HepG2 (cell line): ENCODE results near the gene SLC45A2. TPM values are rescaled to one million over a fixed set of nuclear protein-coding genes. Genes with fewer than 3 reads are reported as not detected.

Experiments used
- ATAC-seq: fragments of 200-7000 bp; cut with Tn5 transposase; 3 replicates; pipeline ENCODE4 v1.9.1; 2020; ENCODE audit warnings: mild to moderate bottlenecking, moderate library complexity
- BruUV-seq: library from RNA; stranded (reverse); fragments of 400-500 nt; replicated peaks from 2 replicates; lab custom pipeline; 2021; lab: Mats Ljungman, UMichigan
- CTCF ChIA-PET: fragments of 300-600 bp; formaldehyde crosslinking; extraction: SDS; loops from one replicate; lab custom pipeline; 2021; ENCODE audit warnings: low total read pairs, inconsistent platforms, low intra/inter-chr PET ratio; lab: Yijun Ruan, JAX
- POLR2A ChIA-PET: fragments of 350-600 bp; sonication (Branson Sonifier 250); formaldehyde crosslinking; loops from one replicate; lab custom pipeline; 2020; ENCODE audit warnings: antibody characterized with exemption, inconsistent platforms; lab: Yijun Ruan, JAX
- DNase-seq: peaks from one replicate; pipeline ENCODE4 v3.0.0-alpha.2; 2015; ENCODE audit warnings: low spot score
- FAIRE-seq: peaks from 3 replicates; lab custom pipeline; 2011; peaks lifted over from hg19 to GRCh38; lab: Jason Lieb, UNC
- H2AFZ ChIP-seq: one replicate; pipeline ENCODE4 v1.6.1; 2011; ENCODE audit warnings: low read length, inconsistent platforms
- H3K27ac ChIP-seq: fragments of 300-600 bp; 3 replicates; pipeline ENCODE4 v1.8.0; 2011; ENCODE audit warnings: mixed run types, mild to moderate bottlenecking, mixed read lengths, low read length, inconsistent platforms; ENCODE audit not compliant: insufficient read depth; ENCODE audit errors: extremely low read length
- H3K27me3 ChIP-seq, 2 experiments: fragments of 200-600 bp in 1 of 2; 2 replicates in 1 of 2; 3 replicates in 1 of 2; pipeline versions ENCODE4 v1.6.0 to v1.8.0; 2011; ENCODE audit warnings: low read length in 2 of 2, mild to moderate bottlenecking in 2 of 2, moderate library complexity in 2 of 2, inconsistent platforms in 1 of 2; ENCODE audit not compliant: insufficient read depth in 2 of 2, control insufficient read depth in 1 of 2
- H3K36me3 ChIP-seq, 2 experiments: fragments of 200-600 bp in 1 of 2; replicated peaks in 1 of 2; 2 replicates in 1 of 2; 3 replicates in 1 of 2; pipeline versions ENCODE4 v1.5.1 to v1.8.0; 2011; ENCODE audit warnings: low read length in 2 of 2, inconsistent platforms in 1 of 2; ENCODE audit not compliant: insufficient read depth in 2 of 2, control insufficient read depth in 1 of 2
- H3K4me1 ChIP-seq: 2 replicates; pipeline ENCODE4 v1.5.1; 2012; ENCODE audit warnings: low read length, inconsistent platforms; ENCODE audit not compliant: insufficient read depth
- H3K4me2 ChIP-seq: 2 replicates; pipeline ENCODE4 v1.6.0; 2011; ENCODE audit warnings: low read depth, low read length, inconsistent platforms
- H3K4me3 ChIP-seq, 3 experiments: fragments of 200-600 bp in 1 of 3; sonication (generic), shearing (Covaris generic) in 1 of 3; replicated peaks in 1 of 3; 2 replicates each; pipeline ENCODE4 v1.5.1; 2011 to 2016; ENCODE audit warnings: low read length in 3 of 3, inconsistent platforms in 2 of 3, low read depth in 2 of 3, mild to moderate bottlenecking in 2 of 3, control low read depth in 1 of 3, mixed read lengths in 1 of 3; ENCODE audit not compliant: insufficient read depth in 1 of 3
- H3K79me2 ChIP-seq: one replicate; pipeline ENCODE4 v1.6.1; 2011; ENCODE audit warnings: low read length, inconsistent platforms; ENCODE audit not compliant: insufficient read depth
- H3K9ac ChIP-seq: 2 replicates; pipeline ENCODE4 v1.6.0; 2011; ENCODE audit warnings: mild to moderate bottlenecking, low read depth, low read length, inconsistent platforms; ENCODE audit not compliant: insufficient read depth
- H3K9me3 ChIP-seq: 2 replicates; pipeline ENCODE4 v1.5.1; 2012; ENCODE audit warnings: mild to moderate bottlenecking, low read length
- H4K20me1 ChIP-seq: 2 replicates; pipeline ENCODE4 v1.6.0; 2011; ENCODE audit warnings: inconsistent platforms, mild to moderate bottlenecking, low read length, moderate library complexity; ENCODE audit not compliant: insufficient read depth
- GMEB1 ChIP-seq: sonication (generic); formaldehyde crosslinking; IDR thresholded peaks from 2 replicates; pipeline ENCODE4 v1.5.1; 2020; ENCODE audit warnings: missing genetic modification reagents, mild to moderate bottlenecking, borderline replicate concordance
- IKZF4 ChIP-seq: sonication (generic); formaldehyde crosslinking; IDR thresholded peaks from 2 replicates; pipeline ENCODE4 v1.5.1; 2020; ENCODE audit warnings: borderline replicate concordance, mild to moderate bottlenecking, low read depth, missing genetic modification reagents; ENCODE audit errors: not compliant biosample characterization
- NCOA5 ChIP-seq: sonication (generic); formaldehyde crosslinking; IDR thresholded peaks from 2 replicates; pipeline ENCODE4 v1.4.0; 2020; ENCODE audit warnings: missing genetic modification reagents
- ZBTB49 ChIP-seq: sonication (generic); formaldehyde crosslinking; IDR thresholded peaks from 2 replicates; pipeline ENCODE4 v1.4.0; 2020; ENCODE audit warnings: missing genetic modification reagents, borderline replicate concordance
- ZNF34 ChIP-seq: sonication (generic); formaldehyde crosslinking; IDR thresholded peaks from 2 replicates; pipeline ENCODE4 v1.4.0; 2020; ENCODE audit warnings: mild to moderate bottlenecking, missing genetic modification reagents, borderline replicate concordance
- WGBS: methylation state at CpG from one replicate; pipeline ENCODE4 v1.1.6; 2017; ENCODE audit warnings: low lambda C conversion rate; 5-methylcytosine and 5-hydroxymethylcytosine counted together
- in situ Hi-C: cut with HindIII; loops from 2 replicates; pipeline ENCODE4 v1.10.0; 2017; ENCODE audit warnings: low pct_unique_long_range_greater_than_20kb; ENCODE audit not compliant: extremely low pct_ligation_motif_present
- intact Hi-C: fragments of 100-400 bp; cut with micrococcal nuclease; formaldehyde crosslinking; loops from one replicate; pipeline ENCODE4 v1.10.0; 2022; ENCODE audit not compliant: unreplicated experiment
- polyA plus RNA-seq, 8 experiments: library from polyadenylated mRNA; depleted of rRNA in 3 of 8; stranded (reverse) in 7 of 8; unstranded in 1 of 8; fragments of >200 nt; fragmentation: Illumina TruSeq in 4 of 8; extraction: Trizol in 4 of 8; gene quantifications; 2 replicates each; pipeline versions ENCODE4 v1.2.1 to v1.2.3, GENCODE V29; 2011 to 2016; ENCODE audit warnings: low read depth in 4 of 8, missing spikeins in 1 of 8, mixed read lengths in 1 of 8; ENCODE audit not compliant: insufficient read depth in 1 of 8
- total RNA-seq, 5 experiments: library from RNA; depleted of rRNA; stranded (reverse); fragments of >200 nt; fragmentation: Illumina TruSeq; extraction: Trizol; gene quantifications; 2 replicates each; pipeline ENCODE4 v1.2.3, GENCODE V29; 2016; ENCODE audit warnings: low read depth in 1 of 5

Gene SLC45A2
- total and polyA plus RNA-seq, 2 of the 13 experiments (the other 11 are each of a cell fraction or from before 2014, with no cell fraction given): 0.22 to 0.24 TPM

- CTCF ChIA-PET: no interaction called here
- intact Hi-C loops: loop anchor here (10.0 kb wide), 1 partner anchor 116 kb away; no protein-coding TSS in a partner anchor
- H3K27ac ChIP-seq: no peak overlapping the region
Measured at GRCh38 chr5:33931136-33931535, 53.4 kb downstream of the SLC45A2 start.

GRCh38 chr5:33929925-33930690 lies 54.4 kb downstream of the SLC45A2 start:
- no peaks in the 10 kb centered on the region for H3K4me1 ChIP-seq
- no peak for DNase-seq

More at GRCh38 chr5:33931136-33931535, 53.4 kb downstream of the SLC45A2 start:
- Histone ChIP-seq H3K4me2 (no peak overlapping the region), H2AFZ (no peak overlapping the region), H3K9me3 (no peaks in the 10 kb centered on the region), H3K27me3 (peaks cover 0 to 2% of the 10 kb centered on the region in 2 experiments; a peak in 2 of 5 replicates), H3K4me3 (no peak overlapping the region), H4K20me1 (no peaks in the 10 kb centered on the region), H3K79me2 (no peaks in the 10 kb centered on the region), H3K4me1 (no peaks in the 10 kb centered on the region), H3K9ac (no peak overlapping the region), H3K36me3 (no peaks in the 10 kb centered on the region)
- FAIRE-seq: no peak
- in situ Hi-C loops: loop anchor here (10.0 kb wide), 1 partner anchor 346 kb away; no protein-coding TSS in a partner anchor
- POLR2A ChIA-PET: no interaction called here
- no TSS peak for BruUV-seq
- DNase-seq: no peak
- ATAC-seq: no peak
- TF ChIP-seq GMEB1 (CRISPR knock-in tag) (no peak), NCOA5 (CRISPR knock-in tag) (no peak)
- 6% methylated on average over 5 of the region's 5 CpGs for WGBS

More at GRCh38 chr5:33929925-33930690, 54.4 kb downstream of the SLC45A2 start:
- Histone ChIP-seq H4K20me1 (no peaks in the 10 kb centered on the region), H3K9me3 (no peaks in the 10 kb centered on the region), H3K4me3 (no peak overlapping the region), H3K27me3 (peaks cover 0 to 2% of the 10 kb centered on the region in 2 experiments; a peak in 2 of 5 replicates), H3K9ac (no peak overlapping the region), H3K27ac (no peak overlapping the region), H3K4me2 (no peak overlapping the region), H3K36me3 (no peaks in the 10 kb centered on the region), H2AFZ (no peak overlapping the region), H3K79me2 (no peaks in the 10 kb centered on the region)
- ATAC-seq (no peak), FAIRE-seq (no peak)
- no peak for TF ChIP-seq ZBTB49 (CRISPR knock-in tag)
- no peak for TF ChIP-seq IKZF4 (CRISPR knock-in tag)
- no peak for TF ChIP-seq ZNF34 (CRISPR knock-in tag)
- ChIA-PET POLR2A (no interaction called here), CTCF (no interaction called here)
- 18% methylated on average over 4 of the region's 6 CpGs for WGBS
- BruUV-seq: no TSS peak
- intact Hi-C loops: loop anchor here (10.0 kb wide), 1 partner anchor 115 kb away; no protein-coding TSS in a partner anchor
- in situ Hi-C loops: loop anchor here (10.0 kb wide), 1 partner anchor 345 kb away; no protein-coding TSS in a partner anchor
